ENCODE results near the gene TRPM2. TPM values are rescaled to one million over a fixed set of nuclear protein-coding genes. Genes with fewer than 3 reads are reported as not detected.

The TRPM2 gene
- total and polyA plus RNA-seq, 2 of the 4 experiments (the other 2 are of a cell fraction), result not detected

- H2BK15ac ChIP-seq (ENCODE audit: low read depth, low read length), result no peak overlapping the region
- no peak overlapping the region for H2AK9ac ChIP-seq (replicated peaks; ENCODE audit: low read depth, low read length, poor library complexity)
- 58% methylated on average over 8 of the region's 14 CpGs; no CpG with 5 or more reads in 1 of the 2 experiments for WGBS, 2 experiments (ENCODE audit: extremely low coverage in 2 of 2, insufficient read length in 1 of 2)
- no peak overlapping the region for H4K8ac ChIP-seq (ENCODE audit: low read depth in 2 of 2, low read length in 2 of 2)
- H3K79me1 ChIP-seq (ENCODE audit: low read depth in 1 of 2, low read length in 2 of 2), result no peaks in the 10 kb centered on the region
- ATAC-seq (ENCODE audit: low read depth) (no peak), DNase-seq (no peak)
- intact Hi-C loops (cut with micrococcal nuclease), result no loop called here
- H3K4ac ChIP-seq (ENCODE audit: low read depth, low read length), result no peak overlapping the region
- H3K9ac ChIP-seq (ENCODE audit: low read depth, low read length), result no peak overlapping the region
- H2BK20ac ChIP-seq (ENCODE audit: low read depth, low read length), result no peak overlapping the region
- CTCF ChIA-PET, result no interaction called here
- no peaks in the 10 kb centered on the region for H4K20me1 ChIP-seq (ENCODE audit: insufficient read depth, low read length)
- no peaks in the 10 kb centered on the region for H3K4me1 ChIP-seq (ENCODE audit: control insufficient read depth, insufficient read depth, low read length)
- no peak overlapping the region for H3K4me3 ChIP-seq (ENCODE audit: insufficient read depth, low read depth, low read length)
- no peak overlapping the region for H3K23ac ChIP-seq (ENCODE audit: low read depth, low read length)
- no peaks in the 10 kb centered on the region for H3K36me3 ChIP-seq (ENCODE audit: control insufficient read depth, insufficient read depth, low read length)
- no peak overlapping the region for H2BK5ac ChIP-seq (ENCODE audit: low read depth, low read length, poor library complexity, severe bottlenecking)
- no peak overlapping the region for H2AK5ac ChIP-seq (ENCODE audit: low read depth, low read length)
- H3K9me3 ChIP-seq (ENCODE audit: control insufficient read depth, insufficient read depth, low read length), result peaks cover 38% of the 10 kb centered on the region
- no peaks in the 10 kb centered on the region for H3K9me1 ChIP-seq (ENCODE audit: insufficient read depth, low read length)
- H3K14ac ChIP-seq (replicated peaks; ENCODE audit: low read depth, low read length), result no peak overlapping the region
- H3K18ac ChIP-seq (ENCODE audit: low read depth, low read length), result no peak overlapping the region
- dilution Hi-C loops (cut with HindIII; ENCODE audit: low sequenced_read_pairs, unreplicated experiment), result no loop called here
- H3K4me2 ChIP-seq (ENCODE audit: low read depth, low read length), result no peak overlapping the region
- H3K27ac ChIP-seq (ENCODE audit: insufficient read depth, low read length), result no peak overlapping the region
- no peak overlapping the region for H4K91ac ChIP-seq (ENCODE audit: insufficient read depth, low read depth, low read length)
- in situ Hi-C loops (cut with MboI; ENCODE audit: low sequenced_read_pairs), result no loop called here
- BruUV-seq (replicated peaks), result no TSS peak
- POLR2A ChIA-PET (ENCODE audit: unreplicated experiment), result no interaction called here
- H3K27me3 ChIP-seq (ENCODE audit: control insufficient read depth, insufficient read depth, low read length), result no peaks in the 10 kb centered on the region
- H2AFZ ChIP-seq (replicated peaks; ENCODE audit: low read length, poor library complexity), result no peak overlapping the region
- H4K5ac ChIP-seq (ENCODE audit: low read depth, low read length), result no peak overlapping the region
- TF ChIP-seq FOS (IDR thresholded peaks at IDR 0.05; ENCODE audit: low read depth, low read length) (no peak), MAFK (IDR thresholded peaks at IDR 0.05; ENCODE audit: low read depth, low read length) (no peak), RFX5 (IDR thresholded peaks at IDR 0.05; ENCODE audit: low read depth, low read length) (no peak), ELK1 (IDR thresholded peaks at IDR 0.05; ENCODE audit: borderline replicate concordance, low read depth, low read length) (no peak), CTCF (conservative IDR thresholded peaks at IDR 0.05; ENCODE audit: low read depth, low read length) (no peak), MXI1 (IDR thresholded peaks at IDR 0.05; ENCODE audit: borderline replicate concordance, low read depth, low read length) (no peak), RCOR1 (IDR thresholded peaks at IDR 0.05; ENCODE audit: insufficient replicate concordance, low read length) (no peak), SMC3 (IDR thresholded peaks at IDR 0.05; ENCODE audit: low read depth, low read length) (no peak), BHLHE40 (IDR thresholded peaks at IDR 0.05; ENCODE audit: low read depth, low read length) (no peak), MAZ (IDR thresholded peaks at IDR 0.05; ENCODE audit: borderline replicate concordance, low read depth, low read length) (no peak), NFE2L2 (IDR thresholded peaks at IDR 0.05; ENCODE audit: low read depth, low read length) (no peak), CEBPB (IDR thresholded peaks at IDR 0.05; ENCODE audit: low read depth, low read length) (no peak), RAD21 (IDR thresholded peaks at IDR 0.05; ENCODE audit: low read length) (no peak), POLR2A (IDR thresholded peaks at IDR 0.05; ENCODE audit: low read depth, low read length) (no peak), CHD1 (IDR thresholded peaks at IDR 0.05; ENCODE audit: low read depth, low read length) (no peak), USF2 (IDR thresholded peaks at IDR 0.05; ENCODE audit: low read depth, low read length) (no peak)
- no peak overlapping the region for H2BK120ac ChIP-seq (ENCODE audit: low read depth, low read length)
- no peak overlapping the region for H3K56ac ChIP-seq (ENCODE audit: extremely low read depth, insufficient read depth, low read length)
These were observed 47.5 kb downstream of the TRPM2 start for GRCh38 chr21:44400791-44401385.

Data from IMR-90 (cell line).